ENCODE measurements around the gene ATG9B. TPM values are rescaled to one million over a fixed set of nuclear protein-coding genes. Genes with fewer than 3 reads are reported as not detected.

The ATG9B gene
- total and polyA plus RNA-seq, 7 donors, result 0.12 to 0.18 (median 0.18) TPM; not detected in 4

GRCh38 chr7:151058781-151059366 lies 34.6 kb upstream of the ATG9B start:
- intact Hi-C loops (cut with DNase I), result loop anchor here in 1 of 2 donors (1.0 kb wide), 1 partner anchor 23 kb away; no protein-coding TSS in a partner anchor
- H3K9me3 ChIP-seq, result no peaks in the 10 kb centered on the region
- WGBS, 3 donors, result 2 to 5% (median 3%) methylated on average over 18 of the region's 18 CpGs
- H3K4me1 ChIP-seq, result peaks cover 34% of the 10 kb centered on the region
- H3K36me3 ChIP-seq (ENCODE audit: insufficient read depth in 1 of 2, low read depth in 1 of 2), result peaks cover 0 to 3% of the 10 kb centered on the region in 2 donors
- no peaks in the 10 kb centered on the region for H3K27me3 ChIP-seq (ENCODE audit: insufficient read depth in 3 of 3, low read length in 2 of 3)
- H3K4me3 ChIP-seq, result peak overlapping the region; percentile 85
- TF ChIP-seq CTCF (IDR thresholded peaks at IDR 0.05), result no peak
- no peak for ATAC-seq
- no peak for DNase-seq
- peak overlapping the region; percentile 99 for H3K27ac ChIP-seq

GRCh38 chr7:151057989-151058780 lies 33.9 kb upstream of the ATG9B start:
- H3K27me3 ChIP-seq (ENCODE audit: insufficient read depth in 3 of 3, low read length in 2 of 3), result no peaks in the 10 kb centered on the region
- 0% methylated on average over 43 to 46 of the region's 46 CpGs for WGBS, 3 donors
- peak overlapping the region; percentile 85 for H3K4me3 ChIP-seq
- TF ChIP-seq CTCF (IDR thresholded peaks at IDR 0.05), result no peak
- no peaks in the 10 kb centered on the region for H3K9me3 ChIP-seq
- peak; percentile 86 to 90 (median 89) for ATAC-seq
- peaks cover 34% of the 10 kb centered on the region for H3K4me1 ChIP-seq
- H3K36me3 ChIP-seq (ENCODE audit: insufficient read depth in 1 of 2, low read depth in 1 of 2), result peaks cover 0 to 3% of the 10 kb centered on the region in 2 donors
- H3K27ac ChIP-seq, result peak overlapping the region; percentile 99
- intact Hi-C loops (cut with DNase I), result no loop called here
- DNase-seq, result peak; percentile 99

GRCh38 chr7:151057506-151057988 lies 33.3 kb upstream of the ATG9B start, which contains the start of gene CDK5:
Gene CDK5, minus strand, starts transcription at chr7:151057897. Its CDS starts 49 bp downstream, at chr7:151057848.
- DNase-seq, result no peak
- Histone ChIP-seq H3K4me1 (peaks cover 31% of the 10 kb centered on the region), H3K9me3 (no peaks in the 10 kb centered on the region), H3K27ac (peak within 1 kb of the TSS; percentile 99), H3K27me3 (ENCODE audit: insufficient read depth in 3 of 3, low read length in 2 of 3) (peaks cover 0 to under 1% (median 0%) of the 10 kb centered on the region in 3 donors), H3K36me3 (ENCODE audit: insufficient read depth in 1 of 2, low read depth in 1 of 2) (peaks cover 0 to 3% of the 10 kb centered on the region in 2 donors), H3K4me3 (peak within 1 kb of the TSS; percentile 85)
- ATAC-seq, result peak; percentile 1 to 7 (median 2)
- intact Hi-C loops (cut with DNase I), result no loop called here
- no peak for TF ChIP-seq CTCF (IDR thresholded peaks at IDR 0.05)
- WGBS, 3 donors, result 1% methylated on average over 28 to 30 of the region's 30 CpGs

GRCh38 chr7:151056666-151057505 lies 32.6 kb upstream of the ATG9B start:
- Histone ChIP-seq H3K27me3 (ENCODE audit: insufficient read depth in 3 of 3, low read length in 2 of 3) (peaks cover 0 to 2% (median 0%) of the 10 kb centered on the region in 3 donors), H3K9me3 (no peaks in the 10 kb centered on the region), H3K36me3 (ENCODE audit: insufficient read depth in 1 of 2, low read depth in 1 of 2) (no peaks in the 10 kb centered on the region), H3K27ac (no peak overlapping the region), H3K4me1 (peaks cover 26% of the 10 kb centered on the region), H3K4me3 (peak overlapping the region; percentile 85)
- TF ChIP-seq CTCF (IDR thresholded peaks at IDR 0.05), result no peak
- 40 to 45% (median 41%) methylated on average over 29 of the region's 29 CpGs for WGBS, 3 donors
- ATAC-seq (no peak), DNase-seq (no peak)
- intact Hi-C loops (cut with DNase I), result no loop called here
